CD4-positive, alpha-beta T cell treated with Interleukin-17A for 1 hour (primary cell): ENCODE results near the gene PPFIA2.

Experiments
- DNase-seq: peaks from one replicate; pipeline ENCODE4 v3.0.0-alpha.2; 2020

Gene PPFIA2

GRCh38 chr12:81333812-81334211, 425.3 kb downstream of the PPFIA2 start:
- DNase-seq = no peak

- DNase-seq = no peak
Observed at GRCh38 chr12:81332054-81332453, 427.1 kb downstream of the PPFIA2 start.

- DNase-seq = no peak
Observed at GRCh38 chr12:81330480-81330879, 428.7 kb downstream of the PPFIA2 start.

GRCh38 chr12:81329085-81329484, 430.1 kb downstream of the PPFIA2 start:
- DNase-seq = no peak

GRCh38 chr12:81327425-81327824, 431.7 kb downstream of the PPFIA2 start:
- DNase-seq = no peak

GRCh38 chr12:81325086-81325485, 434.1 kb downstream of the PPFIA2 start:
- DNase-seq = no peak

GRCh38 chr12:81314903-81315531, 444.1 kb downstream of the PPFIA2 start:
- DNase-seq = no peak

GRCh38 chr12:81303935-81304334, 455.2 kb downstream of the PPFIA2 start:
- DNase-seq = no peak

- DNase-seq = no peak
Observed at GRCh38 chr12:81300454-81300853, 458.7 kb downstream of the PPFIA2 start.

- DNase-seq = no peak
Observed at GRCh38 chr12:81297601-81298000, 461.5 kb downstream of the PPFIA2 start.

- no peak for DNase-seq
Observed at GRCh38 chr12:81296556-81297305, 462.4 kb downstream of the PPFIA2 start.

- DNase-seq = no peak
Observed at GRCh38 chr12:81295251-81295650, 463.9 kb downstream of the PPFIA2 start.

GRCh38 chr12:81294325-81295190, 464.6 kb downstream of the PPFIA2 start:
- DNase-seq = no peak

GRCh38 chr12:81288651-81289050, 470.5 kb downstream of the PPFIA2 start:
- no peak for DNase-seq

GRCh38 chr12:81284137-81284536, 475.0 kb downstream of the PPFIA2 start:
- DNase-seq = no peak

- no peak for DNase-seq
Observed at GRCh38 chr12:81274637-81275529, 484.3 kb downstream of the PPFIA2 start.

GRCh38 chr12:81270385-81270784, 488.8 kb downstream of the PPFIA2 start:
- no peak for DNase-seq

- no peak for DNase-seq
Observed at GRCh38 chr12:81263072-81263471, 496.1 kb downstream of the PPFIA2 start.

GRCh38 chr12:81261508-81262207, 497.5 kb downstream of the PPFIA2 start:
- DNase-seq = no peak

- no peak for DNase-seq
Observed at GRCh38 chr12:81259360-81259759, 499.8 kb downstream of the PPFIA2 start.

GRCh38 chr12:81257947-81258551, 501.1 kb downstream of the PPFIA2 start:
- no peak for DNase-seq

- DNase-seq = no peak
Observed at GRCh38 chr12:81255947-81256346, 503.2 kb downstream of the PPFIA2 start.
